HepG2 (cell line): ENCODE measurements around the gene GATD1. TPM values are rescaled to one million over a fixed set of nuclear protein-coding genes. Genes with fewer than 3 reads are reported as not detected.

Experiments
- BORCS8-MEF2B ChIP-seq: sonication (generic); formaldehyde crosslinking; IDR thresholded peaks from 2 replicates; pipeline ENCODE4 v1.8.0; 2022; ENCODE audit warnings: mild to moderate bottlenecking, missing genetic modification reagents
- CHD4 ChIP-seq: fragments of 200-600 bp; sonication (generic); IDR thresholded peaks from 2 replicates; pipeline ENCODE4 v1.7.0; 2017; ENCODE audit warnings: mild to moderate bottlenecking, low read length, borderline replicate concordance
- DRAP1 ChIP-seq: IDR thresholded peaks from 2 replicates; pipeline ENCODE4 v1.6.1; 2016; ENCODE audit warnings: missing genetic modification reagents, missing compliant biosample characterization
- FOSL2 ChIP-seq: sonication (generic); formaldehyde crosslinking; IDR thresholded peaks from 2 replicates; pipeline ENCODE4 v1.4.0; 2020; ENCODE audit warnings: missing genetic modification reagents
- MAFF ChIP-seq: IDR thresholded peaks from 2 replicates; pipeline ENCODE4 v1.6.1; 2011; ENCODE audit warnings: low read depth, low read length, improper control_type of control experiment
- MAZ ChIP-seq, 2 experiments: sonication (generic) in 1 of 2; formaldehyde crosslinking in 1 of 2; IDR thresholded peaks; 2 replicates each; pipeline versions ENCODE4 v1.5.0 to v1.6.1; 2012 to 2020; ENCODE audit warnings: low read depth in 2 of 2, mild to moderate bottlenecking in 2 of 2, borderline replicate concordance in 1 of 2, improper control_type of control experiment in 1 of 2, low read length in 1 of 2, missing genetic modification reagents in 1 of 2, moderate library complexity in 1 of 2
- MED8 ChIP-seq: sonication (generic); formaldehyde crosslinking; IDR thresholded peaks from 2 replicates; pipeline ENCODE4 v1.8.1; 2023; ENCODE audit warnings: mild to moderate bottlenecking, missing genetic modification reagents; ENCODE audit not compliant: insufficient replicate concordance
- NFYB ChIP-seq: sonication (generic); formaldehyde crosslinking; IDR thresholded peaks from 2 replicates; pipeline ENCODE4 v1.4.0; 2020; ENCODE audit warnings: missing genetic modification reagents
- NR0B2 ChIP-seq: sonication (generic); formaldehyde crosslinking; IDR thresholded peaks from 2 replicates; pipeline ENCODE4 v1.4.0; 2020; ENCODE audit warnings: mild to moderate bottlenecking, missing genetic modification reagents
- POLR2AphosphoS5 ChIP-seq: IDR thresholded peaks from 2 replicates; pipeline ENCODE4 v1.6.1; 2012; ENCODE audit warnings: low read depth, low read length
- SOX6 ChIP-seq, 2 experiments: fragments of 450-650 bp in 1 of 2; sonication (generic) in 1 of 2; formaldehyde crosslinking in 1 of 2; IDR thresholded peaks; 2 replicates each; pipeline versions ENCODE4 v1.4.0 to v1.6.1; 2017 to 2020; ENCODE audit warnings: antibody characterized with exemption in 1 of 2, mild to moderate bottlenecking in 1 of 2, missing genetic modification reagents in 1 of 2
- TARDBP ChIP-seq: sonication (generic); formaldehyde crosslinking; IDR thresholded peaks from 2 replicates; pipeline ENCODE4 v1.8.0; 2022; ENCODE audit warnings: mild to moderate bottlenecking, missing genetic modification reagents
- THRA ChIP-seq: sonication (generic); formaldehyde crosslinking; IDR thresholded peaks from 2 replicates; pipeline ENCODE4 v1.4.0; 2020; ENCODE audit warnings: missing genetic modification reagents, borderline replicate concordance
- YEATS2 ChIP-seq: sonication (generic); formaldehyde crosslinking; IDR thresholded peaks from 2 replicates; pipeline ENCODE4 v1.4.0; 2020; ENCODE audit warnings: missing genetic modification reagents, borderline replicate concordance
- ZFY ChIP-seq: sonication (generic); formaldehyde crosslinking; IDR thresholded peaks from 2 replicates; pipeline ENCODE4 v1.4.0; 2020; ENCODE audit warnings: missing genetic modification reagents
- ZNF362 ChIP-seq: sonication (generic); formaldehyde crosslinking; IDR thresholded peaks from 2 replicates; pipeline ENCODE4 v1.4.0; 2020; ENCODE audit warnings: missing genetic modification reagents, mild to moderate bottlenecking, borderline replicate concordance
- ZNF430 ChIP-seq: sonication (generic); formaldehyde crosslinking; IDR thresholded peaks from 2 replicates; pipeline ENCODE4 v1.9.0; 2021; ENCODE audit warnings: mild to moderate bottlenecking, missing genetic modification reagents
- polyA plus RNA-seq, 8 experiments: library from polyadenylated mRNA; depleted of rRNA in 3 of 8; stranded (reverse) in 7 of 8; unstranded in 1 of 8; fragments of >200 nt; fragmentation: Illumina TruSeq in 4 of 8; extraction: Trizol in 4 of 8; gene quantifications; 2 replicates each; pipeline versions ENCODE4 v1.2.1 to v1.2.3, GENCODE V29; 2011 to 2016; ENCODE audit warnings: low read depth in 4 of 8, missing spikeins in 1 of 8, mixed read lengths in 1 of 8; ENCODE audit not compliant: insufficient read depth in 1 of 8
- total RNA-seq, 5 experiments: library from RNA; depleted of rRNA; stranded (reverse); fragments of >200 nt; fragmentation: Illumina TruSeq; extraction: Trizol; gene quantifications; 2 replicates each; pipeline ENCODE4 v1.2.3, GENCODE V29; 2016; ENCODE audit warnings: low read depth in 1 of 5
- TF ChIP-seq, protein P1 (sequence below): sonication (generic); formaldehyde crosslinking; IDR thresholded peaks from 2 replicates; pipeline ENCODE4 v1.4.0; 2020; ENCODE audit warnings: missing genetic modification reagents
- TF ChIP-seq, protein P2 (sequence below): sonication (generic); formaldehyde crosslinking; IDR thresholded peaks from 2 replicates; pipeline ENCODE4 v1.4.0; 2020; ENCODE audit warnings: missing genetic modification reagents

Gene GATD1
- total and polyA plus RNA-seq, 2 of the 13 experiments (the other 11 are each of a cell fraction or from before 2014, with no cell fraction given) = 31.3 to 60.5 TPM

GRCh38 chr11:747158-748006 lies 29.9 kb downstream of the GATD1 start, which contains the start of gene TALDO1 (continued):
- TF ChIP-seq, protein P1, sequence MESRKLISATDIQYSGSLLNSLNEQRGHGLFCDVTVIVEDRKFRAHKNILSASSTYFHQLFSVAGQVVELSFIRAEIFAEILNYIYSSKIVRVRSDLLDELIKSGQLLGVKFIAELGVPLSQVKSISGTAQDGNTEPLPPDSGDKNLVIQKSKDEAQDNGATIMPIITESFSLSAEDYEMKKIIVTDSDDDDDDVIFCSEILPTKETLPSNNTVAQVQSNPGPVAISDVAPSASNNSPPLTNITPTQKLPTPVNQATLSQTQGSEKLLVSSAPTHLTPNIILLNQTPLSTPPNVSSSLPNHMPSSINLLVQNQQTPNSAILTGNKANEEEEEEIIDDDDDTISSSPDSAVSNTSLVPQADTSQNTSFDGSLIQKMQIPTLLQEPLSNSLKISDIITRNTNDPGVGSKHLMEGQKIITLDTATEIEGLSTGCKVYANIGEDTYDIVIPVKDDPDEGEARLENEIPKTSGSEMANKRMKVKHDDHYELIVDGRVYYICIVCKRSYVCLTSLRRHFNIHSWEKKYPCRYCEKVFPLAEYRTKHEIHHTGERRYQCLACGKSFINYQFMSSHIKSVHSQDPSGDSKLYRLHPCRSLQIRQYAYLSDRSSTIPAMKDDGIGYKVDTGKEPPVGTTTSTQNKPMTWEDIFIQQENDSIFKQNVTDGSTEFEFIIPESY (CRISPR knock-in tag) = 0 out of 2 replicates have a peak, but pooled peaks have one; percentile 10
- TF ChIP-seq MED8 (CRISPR knock-in tag) = peak; percentile 59
- TF ChIP-seq ZNF430 (CRISPR knock-in tag) = no peak; the same call in 1 of the 2 replicates
- TF ChIP-seq CHD4 = no peak
- TF ChIP-seq POLR2AphosphoS5 = peak; percentile 60
- TF ChIP-seq, protein P2, sequence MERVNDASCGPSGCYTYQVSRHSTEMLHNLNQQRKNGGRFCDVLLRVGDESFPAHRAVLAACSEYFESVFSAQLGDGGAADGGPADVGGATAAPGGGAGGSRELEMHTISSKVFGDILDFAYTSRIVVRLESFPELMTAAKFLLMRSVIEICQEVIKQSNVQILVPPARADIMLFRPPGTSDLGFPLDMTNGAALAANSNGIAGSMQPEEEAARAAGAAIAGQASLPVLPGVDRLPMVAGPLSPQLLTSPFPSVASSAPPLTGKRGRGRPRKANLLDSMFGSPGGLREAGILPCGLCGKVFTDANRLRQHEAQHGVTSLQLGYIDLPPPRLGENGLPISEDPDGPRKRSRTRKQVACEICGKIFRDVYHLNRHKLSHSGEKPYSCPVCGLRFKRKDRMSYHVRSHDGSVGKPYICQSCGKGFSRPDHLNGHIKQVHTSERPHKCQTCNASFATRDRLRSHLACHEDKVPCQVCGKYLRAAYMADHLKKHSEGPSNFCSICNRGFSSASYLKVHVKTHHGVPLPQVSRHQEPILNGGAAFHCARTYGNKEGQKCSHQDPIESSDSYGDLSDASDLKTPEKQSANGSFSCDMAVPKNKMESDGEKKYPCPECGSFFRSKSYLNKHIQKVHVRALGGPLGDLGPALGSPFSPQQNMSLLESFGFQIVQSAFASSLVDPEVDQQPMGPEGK = peak; percentile 55; the same call in 1 of the 2 replicates
- TF ChIP-seq THRA = peak; percentile 28
- TF ChIP-seq ZNF362 = peak; percentile 48; the same call in 1 of the 2 replicates
- peak; percentile 90 for TF ChIP-seq ZFY (CRISPR knock-in tag)
- TF ChIP-seq DRAP1 (CRISPR knock-in tag) = peak; percentile 45
- peak; percentile 5; the same call in 1 of the 2 replicates for TF ChIP-seq FOSL2 (CRISPR knock-in tag)
- 0 out of 2 replicates have a peak, but pooled peaks have one; percentile 51 for TF ChIP-seq TARDBP (CRISPR knock-in tag)
- TF ChIP-seq SOX6 (IDR thresholded peaks at IDR 0.05) = no peak
- TF ChIP-seq SOX6 (CRISPR knock-in tag; IDR thresholded peaks at IDR 0.05) = peak; percentile 52; the same call in 1 of the 2 replicates
- TF ChIP-seq BORCS8-MEF2B (CRISPR knock-in tag) = peak; percentile 72
- TF ChIP-seq MAFF = no peak
- TF ChIP-seq YEATS2 (CRISPR knock-in tag) = no peak; the same call in 1 of the 2 replicates
- peak; percentile 77 for TF ChIP-seq NFYB (CRISPR knock-in tag)
- TF ChIP-seq NR0B2 (CRISPR knock-in tag) = peak; percentile 41; the same call in 1 of the 2 replicates
- TF ChIP-seq MAZ (IDR thresholded peaks at IDR 0.05; ENCODE audit: borderline replicate concordance, low read depth, low read length) = no peak; the same call in 1 of the 2 replicates
- TF ChIP-seq MAZ (CRISPR knock-in tag; IDR thresholded peaks at IDR 0.05; ENCODE audit: low read depth) = peak; percentile 89
